Activated naive CD4-positive, alpha-beta T cell treated with anti-CD3 and anti-CD28 coated beads, Interleukin-2, amount 10 ng/mL, durations not matched to agents 5 hours and 36 hours (primary cell): ENCODE data around the gene PEX12. TPM values are rescaled to one million over a fixed set of nuclear protein-coding genes. Genes with fewer than 3 reads are reported as not detected.

ENCODE experiments used
- total RNA-seq, 2 experiments: library from RNA; stranded (reverse); gene quantifications; one replicate each; pipeline ENCODE4 v1.2.3, GENCODE V29; 2021

Gene PEX12
- total RNA-seq: 1 to 10 TPM; 3.2 to 3.4 TPM

GRCh38 chr17:35578197-35578928 lies at the start of gene PEX12:
PEX12 (minus strand) TSS chr17:35578571; CDS start chr17:35578021, 550 bp downstream.

GRCh38 chr17:35587074-35587961 lies 8.9 kb upstream of the PEX12 start, which contains the start of gene AP2B1:
AP2B1 (plus strand) TSS chr17:35587322; CDS start chr17:35594031, 6,709 bp downstream.

GRCh38 chr17:35560703-35561102 lies 17.7 kb downstream of the PEX12 start, which contains the start of gene SLFN14:
SLFN14 (minus strand) TSS chr17:35560819; CDS start chr17:35558062, 2,757 bp downstream.

GRCh38 chr17:35537601-35538141 lies 40.7 kb downstream of the PEX12 start, which contains the start of gene SLFN12L:
SLFN12L (minus strand) TSS chr17:35537678; CDS start chr17:35522364, 15,314 bp downstream.

Other genes starting within 250 kb of the PEX12 start
- gene SLFN11, start 204.9 kb downstream of the PEX12 start, total RNA-seq: 10 to 100 TPM; 45.3 to 52.3 TPM
- gene SLFN12, start 146.1 kb downstream of the PEX12 start, total RNA-seq: 10 to 100 TPM; 12.9 to 13.6 TPM
- 10 to 100 TPM; 66.9 to 69.4 TPM for gene SLFN13, start 129.8 kb downstream of the PEX12 start, total RNA-seq
- 10 to 100 TPM; 95.3 to 99.0 TPM for gene SLFN12L, start 40.9 kb downstream of the PEX12 start, total RNA-seq
- gene SLFN14, start 17.8 kb downstream of the PEX12 start, total RNA-seq: not detected
- gene AP2B1, start 8.8 kb upstream of the PEX12 start, total RNA-seq: 100 to 1,000 TPM; 133 to 135 TPM
- under 1 TPM in 1 of 2 experiments, not detected in 1; 0.39 TPM for gene RASL10B, start 153.1 kb upstream of the PEX12 start, total RNA-seq
- not detected for gene GAS2L2, start 174.7 kb upstream of the PEX12 start, total RNA-seq
- gene C17orf50, start 182.3 kb upstream of the PEX12 start, total RNA-seq: not detected
- gene MMP28, start 217.1 kb upstream of the PEX12 start, total RNA-seq: under 1 TPM in 1 of 2 experiments, not detected in 1; 0.43 TPM
- gene TAF15, start 230.9 kb upstream of the PEX12 start, total RNA-seq: 100 to 1,000 TPM; 239 to 249 TPM